IMR-90 (cell line): Measurements from ENCODE around the gene SPACA7. TPM values are rescaled to one million over a fixed set of nuclear protein-coding genes. Genes with fewer than 3 reads are reported as not detected.

Experiments
- ATAC-seq: fragments of 200-7000 bp; cut with Tn5 transposase; 2 replicates; pipeline ENCODE4 v1.9.1; 2020; ENCODE audit warnings: low read depth, mild to moderate bottlenecking, moderate library complexity
- BruUV-seq: library from RNA; stranded (reverse); fragments of 400-500 nt; replicated peaks from 2 replicates; lab custom pipeline; 2021; lab: Mats Ljungman, UMichigan
- CTCF ChIA-PET: fragments of 300-600 bp; formaldehyde crosslinking; extraction: SDS; loops from one replicate; lab custom pipeline; 2021; ENCODE audit warnings: antibody characterized with exemption; lab: Yijun Ruan, JAX
- POLR2A ChIA-PET: fragments of 300-600 bp; sonication (Branson Sonifier 250); formaldehyde crosslinking; loops from one replicate; lab custom pipeline; 2022; ENCODE audit warnings: antibody characterized with exemption; ENCODE audit not compliant: unreplicated experiment; lab: Charles Lee
- DNase-seq: peaks from one replicate; pipeline ENCODE4 v3.0.0; 2013
- H2AFZ ChIP-seq: replicated peaks from 2 replicates; pipeline ENCODE3; 2013; ENCODE audit warnings: low read length, mild to moderate bottlenecking; ENCODE audit not compliant: poor library complexity
- H2AK5ac ChIP-seq: 2 replicates; pipeline ENCODE4 v1.6.1; 2013; ENCODE audit warnings: low read depth, low read length, inconsistent platforms
- H2AK9ac ChIP-seq: replicated peaks from 2 replicates; pipeline ENCODE3; 2013; ENCODE audit warnings: mild to moderate bottlenecking, low read depth, low read length, moderate library complexity; ENCODE audit not compliant: poor library complexity
- H2BK120ac ChIP-seq: 2 replicates; pipeline ENCODE4 v1.6.1; 2013; ENCODE audit warnings: low read depth, low read length, inconsistent platforms
- H2BK15ac ChIP-seq: 3 replicates; pipeline ENCODE4 v1.6.1; 2013; ENCODE audit warnings: low read depth, low read length, inconsistent platforms
- H2BK20ac ChIP-seq: 2 replicates; pipeline ENCODE4 v1.6.1; 2013; ENCODE audit warnings: low read depth, mild to moderate bottlenecking, inconsistent platforms, low read length, moderate library complexity
- H2BK5ac ChIP-seq: 2 replicates; pipeline ENCODE4 v1.6.1; 2013; ENCODE audit warnings: mild to moderate bottlenecking, low read depth, low read length, inconsistent platforms; ENCODE audit not compliant: poor library complexity, severe bottlenecking
- H3K14ac ChIP-seq: replicated peaks from 2 replicates; pipeline ENCODE4 v1.6.1; 2013; ENCODE audit warnings: low read depth, low read length, inconsistent platforms
- H3K18ac ChIP-seq: 2 replicates; pipeline ENCODE4 v1.6.1; 2013; ENCODE audit warnings: low read depth, low read length, control low read depth
- H3K23ac ChIP-seq: 2 replicates; pipeline ENCODE4 v1.6.1; 2013; ENCODE audit warnings: low read depth, low read length, inconsistent platforms
- H3K27ac ChIP-seq: 2 replicates; pipeline ENCODE4 v1.5.1; 2013; ENCODE audit warnings: mild to moderate bottlenecking, control low read depth, low read length; ENCODE audit not compliant: insufficient read depth
- H3K27me3 ChIP-seq: 2 replicates; pipeline ENCODE4 v1.6.1; 2013; ENCODE audit warnings: low read length; ENCODE audit not compliant: control insufficient read depth, insufficient read depth
- H3K36me3 ChIP-seq: 2 replicates; pipeline ENCODE4 v1.6.1; 2013; ENCODE audit warnings: low read length, mixed read lengths; ENCODE audit not compliant: control insufficient read depth, insufficient read depth
- H3K4ac ChIP-seq: 2 replicates; pipeline ENCODE4 v1.6.1; 2013; ENCODE audit warnings: low read depth, low read length, inconsistent platforms
- H3K4me1 ChIP-seq: 2 replicates; pipeline ENCODE4 v1.6.1; 2013; ENCODE audit warnings: low read length, mixed read lengths; ENCODE audit not compliant: control insufficient read depth, insufficient read depth
- H3K4me2 ChIP-seq: 2 replicates; pipeline ENCODE4 v1.6.1; 2013; ENCODE audit warnings: low read depth, mild to moderate bottlenecking, control low read depth, low read length, moderate library complexity
- H3K4me3 ChIP-seq: 2 replicates; pipeline ENCODE4 v1.5.1; 2013; ENCODE audit warnings: low read depth, mild to moderate bottlenecking, control low read depth, low read length, moderate library complexity; ENCODE audit not compliant: insufficient read depth
- H3K56ac ChIP-seq: 2 replicates; pipeline ENCODE4 v1.6.1; 2013; ENCODE audit warnings: low read length, inconsistent platforms; ENCODE audit not compliant: insufficient read depth; ENCODE audit errors: extremely low read depth
- H3K79me1 ChIP-seq, 2 experiments: 2 replicates each; pipeline ENCODE4 v1.6.1; 2013; ENCODE audit warnings: low read length in 2 of 2, inconsistent platforms in 1 of 2, low read depth in 1 of 2
- H3K9ac ChIP-seq: 2 replicates; pipeline ENCODE4 v1.6.1; 2013; ENCODE audit warnings: low read depth, low read length, control low read depth
- H3K9me1 ChIP-seq: 2 replicates; pipeline ENCODE4 v1.6.1; 2013; ENCODE audit warnings: low read length, inconsistent platforms; ENCODE audit not compliant: insufficient read depth
- H3K9me3 ChIP-seq: 2 replicates; pipeline ENCODE4 v1.6.1; 2013; ENCODE audit warnings: low read length; ENCODE audit not compliant: control insufficient read depth, insufficient read depth
- H4K20me1 ChIP-seq: 2 replicates; pipeline ENCODE4 v1.6.1; 2013; ENCODE audit warnings: low read length, inconsistent platforms; ENCODE audit not compliant: insufficient read depth
- H4K5ac ChIP-seq: 2 replicates; pipeline ENCODE4 v1.6.1; 2013; ENCODE audit warnings: mild to moderate bottlenecking, low read depth, low read length, control low read depth
- H4K8ac ChIP-seq, 2 experiments: 2 replicates each; pipeline ENCODE4 v1.6.1; 2013; ENCODE audit warnings: low read depth in 2 of 2, low read length in 2 of 2, control low read depth in 1 of 2, inconsistent platforms in 1 of 2
- H4K91ac ChIP-seq: 2 replicates; pipeline ENCODE4 v1.6.1; 2013; ENCODE audit warnings: low read depth, low read length, inconsistent platforms; ENCODE audit not compliant: insufficient read depth
- BHLHE40 ChIP-seq: fragments of 150-350 bp; IDR thresholded peaks from 2 replicates; pipeline ENCODE4 v1.6.1; 2016; ENCODE audit warnings: mild to moderate bottlenecking, low read depth, low read length
- CEBPB ChIP-seq: IDR thresholded peaks from 2 replicates; pipeline ENCODE4 v1.6.1; 2012; ENCODE audit warnings: low read depth, low read length, improper control_type of control experiment
- CHD1 ChIP-seq: IDR thresholded peaks from 2 replicates; pipeline ENCODE4 v1.6.1; 2012; ENCODE audit warnings: low read depth, low read length, improper control_type of control experiment
- FOS ChIP-seq: fragments of 150-350 bp; IDR thresholded peaks from 2 replicates; pipeline ENCODE4 v1.6.1; 2016; ENCODE audit warnings: low read depth, low read length
- MAZ ChIP-seq: IDR thresholded peaks from 2 replicates; pipeline ENCODE4 v1.6.1; 2012; ENCODE audit warnings: low read depth, mild to moderate bottlenecking, low read length, improper control_type of control experiment, moderate library complexity, borderline replicate concordance
- NFE2L2 ChIP-seq: fragments of 150-350 bp; IDR thresholded peaks from 2 replicates; pipeline ENCODE4 v1.6.1; 2016; ENCODE audit warnings: low read depth, mild to moderate bottlenecking, low read length
- POLR2A ChIP-seq: IDR thresholded peaks from 2 replicates; pipeline ENCODE4 v1.6.1; 2012; ENCODE audit warnings: mild to moderate bottlenecking, low read depth, low read length
- RAD21 ChIP-seq: IDR thresholded peaks from 2 replicates; pipeline ENCODE4 v1.6.1; 2012; ENCODE audit warnings: low read length, improper control_type of control experiment
- RFX5 ChIP-seq: IDR thresholded peaks from 2 replicates; pipeline ENCODE4 v1.8.0; 2012; ENCODE audit warnings: low read depth, mild to moderate bottlenecking, low read length, moderate library complexity
- WGBS, 2 experiments: methylation state at CpG; one replicate each; pipeline versions ENCODE4 v1.1.5 to v1.1.7; 2013; ENCODE audit warnings: missing lambda C conversion rate in 2 of 2; ENCODE audit not compliant: insufficient read length in 1 of 2; ENCODE audit errors: extremely low coverage in 2 of 2; 5-methylcytosine and 5-hydroxymethylcytosine counted together
- dilution Hi-C: fragments of 300-500 bp; cut with HindIII; formaldehyde crosslinking; loops from one replicate; pipeline ENCODE4 v1.14.3; 2018; ENCODE audit warnings: low sequenced_read_pairs; ENCODE audit not compliant: unreplicated experiment
- in situ Hi-C: fragments of 300-500 bp; cut with MboI; formaldehyde crosslinking; loops from 3 replicates; pipeline ENCODE4 v1.14.3; 2019; ENCODE audit warnings: low sequenced_read_pairs, inconsistent platforms, mixed read lengths
- intact Hi-C: fragments of 100-400 bp; cut with micrococcal nuclease; formaldehyde crosslinking; loops from 2 replicates; pipeline ENCODE4 v1.10.0; 2022
- polyA plus RNA-seq, 3 experiments: library from polyadenylated mRNA; depleted of rRNA; stranded (reverse); fragments of >200 nt; gene quantifications; 2 replicates each; pipeline ENCODE4 v1.2.3, GENCODE V29; 2012; ENCODE audit warnings: low replicate concordance in 1 of 3
- total RNA-seq: library from RNA; depleted of rRNA; stranded (reverse); fragments of >200 nt; gene quantifications from 2 replicates; pipeline ENCODE4 v1.2.3, GENCODE V29; 2012
- TF ChIP-seq, protein P1 (sequence below): conservative IDR thresholded peaks from 2 replicates; pipeline ENCODE4 v1.5.1; 2012; ENCODE audit warnings: mild to moderate bottlenecking, low read depth, low read length, improper control_type of control experiment
- TF ChIP-seq, protein P2 (sequence below): fragments of 150-350 bp; IDR thresholded peaks from 2 replicates; pipeline ENCODE4 v1.6.1; 2017; ENCODE audit warnings: mild to moderate bottlenecking, antibody characterized with exemption, low read length, low read depth
- TF ChIP-seq, protein P3 (sequence below): fragments of 150-350 bp; IDR thresholded peaks from 2 replicates; pipeline ENCODE4 v1.6.1; 2016; ENCODE audit warnings: low read depth, mild to moderate bottlenecking, low read length, moderate library complexity, borderline replicate concordance

The SPACA7 gene
- total and polyA plus RNA-seq, 2 of the 4 experiments (the other 2 are of a cell fraction) = not detected

DNA sequence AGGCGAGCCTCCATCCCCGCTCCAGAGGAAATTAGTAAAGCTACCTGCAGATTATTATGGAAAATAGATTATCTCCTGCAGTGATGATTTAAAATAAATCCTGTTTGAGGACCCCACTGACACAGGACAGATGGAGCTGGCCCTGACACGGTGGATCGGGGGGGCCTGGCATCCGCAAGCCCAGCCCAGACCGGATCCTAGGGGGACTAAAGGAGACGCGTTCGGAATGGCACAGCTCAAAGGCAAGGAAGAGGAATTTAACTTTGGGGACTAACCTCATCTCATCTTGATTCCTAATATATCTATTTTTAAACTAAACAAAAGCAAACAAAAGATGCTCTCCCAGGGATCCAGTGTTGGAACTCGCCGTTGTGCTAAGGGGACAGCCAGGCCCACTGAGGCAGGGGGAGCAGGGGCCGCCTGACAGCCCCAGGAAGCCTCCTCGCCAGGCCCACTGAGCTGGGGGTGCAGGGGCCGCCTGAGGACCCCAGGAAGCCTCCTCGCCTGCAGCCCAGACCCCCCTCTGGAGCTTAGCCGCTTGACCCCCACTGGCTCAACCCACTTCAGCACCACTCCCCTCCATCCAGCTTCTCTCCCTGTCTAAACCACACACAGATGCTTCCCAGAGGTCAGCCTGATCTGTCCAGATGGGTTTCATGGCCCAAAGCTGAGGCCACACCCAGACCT lies 78.6 kb downstream of the SPACA7 start:
- H3K9me3 ChIP-seq = no peaks in the 10 kb centered on the region; the same call in 1 of the 2 replicates
- H3K56ac ChIP-seq = no peak overlapping the region
- no peaks in the 10 kb centered on the region for H3K9me1 ChIP-seq
- H2BK20ac ChIP-seq = no peak overlapping the region
- H4K91ac ChIP-seq = no peak overlapping the region
- H2BK5ac ChIP-seq = no peak overlapping the region
- no peak overlapping the region for H2AK9ac ChIP-seq
- no peak overlapping the region for H2BK120ac ChIP-seq
- dilution Hi-C loops = no loop called here
- H3K4me1 ChIP-seq = no peaks in the 10 kb centered on the region
- 69% methylated on average over 3 of the region's 16 CpGs; no CpG with 5 or more reads in 1 of the 2 experiments for WGBS, 2 experiments
- ChIA-PET POLR2A (no interaction called here), CTCF (no interaction called here)
- no peak overlapping the region for H4K5ac ChIP-seq
- H3K27ac ChIP-seq = no peak overlapping the region
- H3K4ac ChIP-seq = no peak overlapping the region
- ATAC-seq = no peak
- H3K4me2 ChIP-seq = no peak overlapping the region
- intact Hi-C loops = no loop called here
- H3K23ac ChIP-seq = no peak overlapping the region
- H4K20me1 ChIP-seq = no peaks in the 10 kb centered on the region
- H2AFZ ChIP-seq = no peak overlapping the region
- no TSS peak for BruUV-seq
- H3K14ac ChIP-seq = no peak overlapping the region
- H2AK5ac ChIP-seq = no peak overlapping the region
- H3K36me3 ChIP-seq = no peaks in the 10 kb centered on the region
- no peak overlapping the region for H3K4me3 ChIP-seq
- H4K8ac ChIP-seq = no peak overlapping the region
- no peak for DNase-seq
- H2BK15ac ChIP-seq = no peak overlapping the region
- no peaks in the 10 kb centered on the region for H3K79me1 ChIP-seq
- H3K18ac ChIP-seq = no peak overlapping the region
- TF ChIP-seq, protein P1, sequence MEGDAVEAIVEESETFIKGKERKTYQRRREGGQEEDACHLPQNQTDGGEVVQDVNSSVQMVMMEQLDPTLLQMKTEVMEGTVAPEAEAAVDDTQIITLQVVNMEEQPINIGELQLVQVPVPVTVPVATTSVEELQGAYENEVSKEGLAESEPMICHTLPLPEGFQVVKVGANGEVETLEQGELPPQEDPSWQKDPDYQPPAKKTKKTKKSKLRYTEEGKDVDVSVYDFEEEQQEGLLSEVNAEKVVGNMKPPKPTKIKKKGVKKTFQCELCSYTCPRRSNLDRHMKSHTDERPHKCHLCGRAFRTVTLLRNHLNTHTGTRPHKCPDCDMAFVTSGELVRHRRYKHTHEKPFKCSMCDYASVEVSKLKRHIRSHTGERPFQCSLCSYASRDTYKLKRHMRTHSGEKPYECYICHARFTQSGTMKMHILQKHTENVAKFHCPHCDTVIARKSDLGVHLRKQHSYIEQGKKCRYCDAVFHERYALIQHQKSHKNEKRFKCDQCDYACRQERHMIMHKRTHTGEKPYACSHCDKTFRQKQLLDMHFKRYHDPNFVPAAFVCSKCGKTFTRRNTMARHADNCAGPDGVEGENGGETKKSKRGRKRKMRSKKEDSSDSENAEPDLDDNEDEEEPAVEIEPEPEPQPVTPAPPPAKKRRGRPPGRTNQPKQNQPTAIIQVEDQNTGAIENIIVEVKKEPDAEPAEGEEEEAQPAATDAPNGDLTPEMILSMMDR = no peak
- no peak for TF ChIP-seq BHLHE40
- no peak for TF ChIP-seq CEBPB
- no peak for TF ChIP-seq CHD1
- no peak for TF ChIP-seq MAZ
- no peak for TF ChIP-seq RFX5
- no peak for TF ChIP-seq RAD21
- no peak for TF ChIP-seq POLR2A
- TF ChIP-seq NFE2L2 = no peak
- TF ChIP-seq, protein P2, sequence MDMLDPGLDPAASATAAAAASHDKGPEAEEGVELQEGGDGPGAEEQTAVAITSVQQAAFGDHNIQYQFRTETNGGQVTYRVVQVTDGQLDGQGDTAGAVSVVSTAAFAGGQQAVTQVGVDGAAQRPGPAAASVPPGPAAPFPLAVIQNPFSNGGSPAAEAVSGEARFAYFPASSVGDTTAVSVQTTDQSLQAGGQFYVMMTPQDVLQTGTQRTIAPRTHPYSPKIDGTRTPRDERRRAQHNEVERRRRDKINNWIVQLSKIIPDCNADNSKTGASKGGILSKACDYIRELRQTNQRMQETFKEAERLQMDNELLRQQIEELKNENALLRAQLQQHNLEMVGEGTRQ = no peak
- TF ChIP-seq, protein P3, sequence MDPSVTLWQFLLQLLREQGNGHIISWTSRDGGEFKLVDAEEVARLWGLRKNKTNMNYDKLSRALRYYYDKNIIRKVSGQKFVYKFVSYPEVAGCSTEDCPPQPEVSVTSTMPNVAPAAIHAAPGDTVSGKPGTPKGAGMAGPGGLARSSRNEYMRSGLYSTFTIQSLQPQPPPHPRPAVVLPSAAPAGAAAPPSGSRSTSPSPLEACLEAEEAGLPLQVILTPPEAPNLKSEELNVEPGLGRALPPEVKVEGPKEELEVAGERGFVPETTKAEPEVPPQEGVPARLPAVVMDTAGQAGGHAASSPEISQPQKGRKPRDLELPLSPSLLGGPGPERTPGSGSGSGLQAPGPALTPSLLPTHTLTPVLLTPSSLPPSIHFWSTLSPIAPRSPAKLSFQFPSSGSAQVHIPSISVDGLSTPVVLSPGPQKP = no peak
- TF ChIP-seq FOS = no peak
- no peak overlapping the region for H3K9ac ChIP-seq
- in situ Hi-C loops = no loop called here
- peaks cover 2% of the 10 kb centered on the region; the same call in 1 of the 2 replicates for H3K27me3 ChIP-seq
